ENCODE data around the gene F12.
A peak's percentile ranks its signal among the peaks of the same experiment; 100 is the strongest.

F12 gene

DNA sequence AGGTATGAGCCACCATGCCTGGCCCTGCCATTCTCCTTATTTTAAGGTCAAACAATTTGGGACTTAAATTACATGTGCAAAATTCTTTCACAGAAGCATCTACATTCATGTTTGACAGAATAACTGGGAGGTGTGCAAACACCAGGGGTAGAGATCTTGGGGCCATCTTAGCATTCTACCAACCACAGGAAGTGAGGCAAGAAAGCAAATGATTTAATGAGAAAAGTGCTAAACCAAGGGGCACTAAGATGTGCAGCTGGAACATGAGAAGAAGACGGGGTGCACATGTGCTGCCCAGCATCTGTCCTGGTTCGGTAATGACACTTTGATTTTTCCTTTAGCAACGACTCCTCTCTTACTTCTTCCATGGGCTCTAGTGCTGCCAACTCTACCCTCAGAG, 1.2 kb upstream of the F12 start:
- DNase-seq: no peak

DNA sequence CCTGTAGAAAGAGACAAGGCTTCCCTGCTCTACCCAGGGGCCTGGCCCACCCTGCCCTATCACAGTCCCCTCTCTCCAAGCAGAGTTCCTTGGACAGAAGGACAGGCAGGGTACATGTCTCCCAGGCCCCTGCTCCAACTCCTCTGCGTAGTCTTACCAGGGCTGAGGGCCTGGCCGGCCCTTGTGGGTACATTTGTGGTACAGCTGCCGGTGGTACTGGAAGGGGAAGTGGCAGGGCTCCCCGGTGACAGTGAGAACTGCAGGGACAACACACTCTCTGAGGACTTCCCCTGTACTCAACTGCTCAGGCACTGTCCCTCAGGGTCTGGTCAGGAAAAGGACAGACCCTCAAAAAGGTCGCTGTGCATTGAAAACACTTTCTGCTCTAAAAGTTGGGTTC, 3.6 kb downstream of the F12 start:
- no peak for DNase-seq

DNA sequence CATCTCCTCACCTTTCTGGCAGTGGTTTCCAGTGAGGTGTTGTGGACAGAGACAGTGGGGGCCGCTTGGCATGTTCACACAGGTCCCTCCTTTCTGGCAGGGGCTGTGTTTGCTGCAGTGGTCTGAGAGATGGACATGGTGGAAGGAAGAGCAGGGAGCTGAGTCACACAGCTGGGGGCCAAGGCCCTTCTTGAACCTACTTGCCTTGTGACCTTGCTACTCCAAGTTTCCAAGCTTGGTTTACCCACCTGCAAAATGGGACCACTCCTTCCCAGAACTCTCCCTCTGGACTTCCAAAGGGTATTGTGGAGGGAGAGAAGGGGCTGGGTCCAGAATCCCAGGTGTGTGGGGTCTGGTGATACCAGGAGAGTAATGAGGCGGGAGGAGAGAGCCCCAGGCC, 4.1 kb downstream of the F12 start:
- no peak for DNase-seq

DNA sequence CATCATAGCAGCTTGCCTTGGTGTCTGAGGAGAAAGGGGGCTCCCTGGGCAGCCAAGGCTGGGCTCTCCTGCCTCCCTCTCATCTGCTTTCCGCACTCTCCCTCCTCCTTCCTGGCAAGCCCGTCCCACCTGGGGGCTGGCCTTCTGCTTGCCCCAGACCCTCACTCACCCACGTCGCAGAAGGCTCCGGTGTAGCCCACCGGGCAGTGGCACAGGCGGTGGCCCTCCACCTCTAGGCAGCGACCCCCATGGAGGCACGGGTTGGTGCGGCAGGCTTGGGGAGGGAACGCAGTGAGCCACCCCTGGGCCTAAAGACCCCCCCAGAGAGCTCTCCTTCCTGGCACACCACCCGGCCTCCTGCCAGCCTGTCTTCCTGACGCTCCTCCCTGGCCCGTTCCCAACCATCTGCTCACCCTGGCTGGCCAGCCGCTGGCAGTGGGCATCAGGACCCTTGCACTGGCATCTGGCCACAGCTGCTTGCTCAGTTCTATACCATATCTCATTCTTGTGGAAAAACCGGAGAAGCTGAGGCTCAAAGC, 4.7 kb downstream of the F12 start:
- DNase-seq: no peak

DNA sequence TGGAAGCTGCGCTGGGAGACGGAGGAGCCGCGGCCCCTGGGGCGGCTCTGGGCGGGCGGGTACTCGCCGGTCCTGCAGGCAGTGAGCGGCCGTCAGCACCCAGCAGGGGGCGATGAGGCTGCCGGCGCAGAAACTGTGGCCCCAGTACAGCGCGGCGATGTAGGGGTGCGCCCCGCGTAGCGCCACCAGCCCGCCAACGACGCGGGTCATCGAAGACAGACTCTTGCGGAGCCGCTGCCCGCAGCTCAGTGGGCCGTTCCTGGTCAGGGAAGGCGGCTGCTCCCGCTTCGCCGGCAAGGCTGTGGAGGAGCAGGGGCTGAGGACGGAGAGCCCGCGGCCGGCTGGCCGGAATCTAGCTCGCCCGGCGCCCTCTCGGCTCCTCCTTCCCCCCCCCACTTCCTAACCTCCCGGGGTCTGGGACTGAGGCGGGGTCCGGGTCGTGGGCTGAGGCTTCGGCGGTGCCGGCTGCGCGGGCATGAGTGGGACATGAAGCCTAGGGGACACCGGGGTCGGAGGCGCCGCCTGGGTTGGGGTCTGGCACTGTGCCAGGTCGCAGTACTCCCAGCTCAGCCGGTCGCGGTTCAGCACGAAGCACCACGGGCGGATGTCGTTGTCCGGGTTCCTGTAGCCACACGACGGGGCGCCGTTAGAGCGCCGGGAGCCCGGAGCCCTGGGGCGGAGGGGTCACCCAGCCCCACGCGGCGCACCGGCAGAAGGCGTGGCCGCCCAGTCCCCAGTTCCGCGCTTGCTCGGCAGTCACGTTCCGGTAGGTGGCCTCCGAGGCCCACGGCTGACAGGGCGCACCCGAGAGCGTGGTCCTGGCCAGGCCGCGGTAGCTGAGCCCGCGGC, 5.3 kb downstream of the F12 start:
- DNase-seq: no peak

DNA sequence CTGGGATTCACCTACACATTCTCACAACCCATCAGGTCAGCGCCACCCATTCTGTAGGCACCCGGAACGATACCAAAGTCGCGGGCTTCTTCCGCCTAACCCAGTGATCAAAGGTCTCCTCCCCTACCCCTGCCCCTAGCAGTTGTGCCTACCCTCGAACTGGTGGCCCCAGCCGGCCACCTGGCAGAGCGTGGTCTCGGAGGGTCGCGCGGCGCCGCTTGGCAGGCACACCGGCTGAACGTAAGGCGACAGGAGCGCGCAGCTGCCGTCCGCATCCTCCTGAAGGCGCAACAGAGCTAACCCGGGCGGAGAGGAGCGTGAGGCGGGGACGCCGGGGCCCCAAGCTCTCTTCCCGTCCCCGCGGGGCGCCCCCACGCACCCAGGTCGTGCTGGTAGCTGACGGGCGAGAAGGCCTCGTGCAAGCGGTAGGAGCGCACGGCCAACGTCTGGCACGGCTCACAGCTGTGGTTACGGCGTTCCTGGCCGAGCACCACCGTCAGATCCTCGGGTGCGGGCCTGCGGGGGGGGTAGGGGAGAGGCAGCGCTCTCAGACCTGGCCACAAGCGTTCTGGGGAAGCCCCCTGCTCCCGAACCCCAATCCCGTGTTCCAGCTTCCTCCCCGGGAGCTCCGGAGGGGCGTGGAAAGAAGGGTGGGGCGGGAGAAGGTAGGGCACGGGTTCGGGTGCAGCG, 6.1 kb downstream of the F12 start:
- DNase-seq: no peak

DNA sequence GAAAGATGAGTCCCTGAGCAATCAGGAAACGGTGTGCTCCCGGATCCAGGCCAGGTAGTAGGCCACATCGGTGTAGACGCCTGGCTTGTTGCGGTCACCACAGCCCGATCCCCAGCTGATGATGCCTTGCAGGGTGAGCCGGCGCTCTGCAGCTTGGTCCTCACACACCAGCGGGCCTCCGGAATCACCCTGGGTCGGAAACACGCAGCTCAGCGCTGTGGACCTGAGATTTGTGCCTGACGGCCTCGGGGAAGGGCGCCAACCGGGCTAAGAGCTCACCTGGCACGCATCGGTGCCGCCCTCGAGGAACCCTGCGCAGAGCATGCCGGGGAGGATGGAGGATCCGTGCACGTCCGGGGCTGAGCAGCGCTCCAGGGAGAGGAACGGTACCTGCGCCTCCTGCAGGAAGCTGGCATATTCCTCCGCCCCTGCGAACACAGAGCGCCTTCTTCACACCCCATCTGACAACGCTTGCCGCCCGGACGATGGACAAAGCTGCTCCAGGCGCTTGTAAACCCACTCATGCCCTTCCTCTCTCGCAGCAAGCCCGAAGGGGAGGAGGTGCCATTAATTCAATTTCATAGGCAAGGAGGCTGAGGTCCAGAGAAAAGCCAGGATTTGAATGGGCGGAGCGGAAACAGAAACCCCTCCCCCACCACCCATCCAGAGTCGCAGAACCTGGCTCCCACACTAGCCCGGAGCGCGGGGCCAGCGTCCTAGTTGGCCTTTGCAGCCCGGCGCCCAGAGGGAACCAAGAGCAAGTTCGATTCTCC, 6.9 kb downstream of the F12 start:
- DNase-seq: no peak

DNA sequence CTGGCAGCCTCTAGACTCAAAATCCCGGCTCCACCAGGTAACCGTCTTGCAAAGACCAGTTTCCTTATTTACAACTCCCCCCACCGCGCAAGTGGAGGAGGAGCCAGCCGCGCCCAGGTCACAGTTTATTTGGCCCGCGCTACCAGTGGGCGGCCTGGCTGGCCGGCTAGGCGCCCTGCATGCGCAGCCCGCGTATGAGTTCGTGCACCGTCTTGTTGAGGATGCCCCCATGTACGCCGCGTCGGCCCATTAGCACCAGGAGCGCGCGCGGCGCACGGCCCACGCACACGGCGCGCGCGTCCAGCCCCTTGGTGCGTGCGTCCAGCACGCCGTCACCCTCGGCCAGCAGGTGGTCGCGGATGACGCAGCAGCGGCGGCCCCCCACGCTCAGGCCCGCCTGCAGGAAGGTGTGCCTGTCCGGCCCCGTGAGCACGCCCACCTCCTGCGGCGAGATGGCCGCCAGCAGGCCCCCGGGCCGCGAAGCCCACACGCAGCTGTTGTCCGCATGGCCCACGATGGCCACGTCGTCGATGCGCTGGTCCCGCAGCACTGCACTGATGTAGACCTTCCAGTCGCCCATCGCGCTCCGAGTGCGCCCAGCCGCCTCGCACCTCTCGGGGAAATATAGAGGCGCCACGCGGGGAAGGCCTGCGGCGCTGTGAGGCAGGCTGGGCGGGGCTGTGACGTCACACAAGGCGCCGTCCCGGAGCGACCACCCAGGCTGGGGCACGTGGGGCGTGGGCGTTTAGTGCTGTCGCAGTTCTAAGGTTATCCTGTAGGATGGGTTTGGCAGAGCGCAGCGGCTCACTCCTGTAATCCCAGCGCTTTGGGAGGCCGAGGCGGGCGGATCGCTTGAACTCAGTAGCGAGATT, 9.1 kb downstream of the F12 start, which contains the start of gene PFN3:
PFN3 (minus strand) TSS at position 665 of the 872 bp plus-strand sequence; CDS start at position 580, 85 bp downstream.
- DNase-seq: no peak

DNA sequence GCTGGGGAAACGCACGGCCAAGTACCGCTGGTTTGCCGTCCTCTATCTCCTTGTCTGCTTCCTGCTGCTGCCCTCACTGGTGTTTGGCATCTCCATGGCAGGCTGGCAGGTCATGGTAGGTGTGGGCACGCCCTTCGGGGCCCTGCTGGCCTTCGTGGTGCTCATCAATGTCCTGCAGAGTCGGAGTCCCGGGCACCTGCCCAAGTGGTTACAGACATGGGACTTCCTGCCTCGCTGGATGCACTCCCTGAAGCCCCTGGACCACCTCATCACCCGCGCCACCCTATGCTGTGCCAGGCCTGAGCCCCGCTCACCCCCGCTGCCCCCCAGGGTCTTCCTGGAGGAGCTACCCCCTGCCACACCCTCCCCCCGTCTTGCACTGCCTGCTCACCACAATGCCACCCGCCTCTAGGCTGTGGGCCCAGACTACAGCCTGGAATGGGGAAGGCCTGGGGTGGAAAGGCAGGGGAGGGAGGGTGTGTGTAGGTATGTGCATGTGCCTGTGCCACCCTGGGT, 11.4 kb downstream of the F12 start:
- DNase-seq: no peak

DNA sequence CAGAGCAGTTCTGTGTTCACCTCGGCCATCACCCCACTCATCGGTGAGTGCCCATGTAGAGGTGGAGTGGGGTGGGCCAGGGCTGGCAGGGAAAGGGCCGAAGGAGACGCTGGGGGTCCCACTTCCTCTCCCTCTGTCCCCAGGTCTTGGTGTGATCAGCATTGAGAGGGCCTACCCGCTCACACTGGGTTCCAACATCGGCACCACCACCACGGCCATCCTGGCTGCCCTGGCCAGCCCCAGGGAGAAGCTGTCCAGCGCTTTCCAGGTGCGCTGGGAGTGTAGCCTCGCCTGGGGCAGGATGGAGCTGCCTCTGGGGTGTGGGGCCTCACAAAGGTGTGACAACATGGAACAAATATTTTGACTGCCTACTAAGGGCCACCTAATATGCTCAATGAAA, 12.6 kb downstream of the F12 start:
- DNase-seq: no peak

DNA sequence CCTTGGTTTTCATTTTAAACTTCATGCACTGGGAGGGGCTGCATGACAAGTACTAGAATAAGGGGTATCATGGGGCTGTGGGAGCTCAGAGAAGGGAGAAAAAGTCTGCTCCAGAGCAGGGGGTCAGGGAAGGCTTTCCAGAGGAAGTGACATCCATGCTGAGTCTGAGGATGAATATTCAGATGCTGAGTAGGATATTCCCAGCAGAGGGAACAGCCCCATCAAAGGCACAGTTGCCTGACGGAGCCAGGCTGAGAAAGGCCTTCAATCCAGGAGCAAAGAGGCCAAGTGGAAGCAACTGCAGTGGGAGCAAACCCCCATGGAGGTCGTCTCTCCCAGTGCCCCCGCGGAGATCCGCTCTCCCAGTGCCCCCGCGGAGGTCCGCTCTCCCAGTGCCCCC, 13.3 kb downstream of the F12 start:
- DNase-seq: no peak

DNA sequence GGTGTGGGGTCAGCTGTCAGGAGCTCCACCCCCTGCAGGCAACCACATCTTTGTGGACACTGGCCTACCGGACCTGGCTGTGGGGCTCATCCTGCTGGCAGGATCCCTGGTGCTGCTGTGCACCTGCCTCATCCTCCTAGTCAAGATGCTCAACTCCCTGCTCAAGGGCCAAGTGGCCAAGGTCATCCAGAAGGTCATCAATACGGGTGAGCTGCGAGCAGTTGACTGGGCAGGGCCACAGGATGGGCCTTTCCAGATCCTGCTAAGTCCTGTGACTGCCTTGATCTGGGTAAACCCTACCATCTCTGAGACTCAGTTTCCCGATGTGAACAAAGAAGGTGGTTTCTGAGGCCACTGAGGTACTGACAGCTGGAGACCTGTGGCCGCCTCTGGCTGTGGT, 15.4 kb downstream of the F12 start:
- no peak for DNase-seq

DNA sequence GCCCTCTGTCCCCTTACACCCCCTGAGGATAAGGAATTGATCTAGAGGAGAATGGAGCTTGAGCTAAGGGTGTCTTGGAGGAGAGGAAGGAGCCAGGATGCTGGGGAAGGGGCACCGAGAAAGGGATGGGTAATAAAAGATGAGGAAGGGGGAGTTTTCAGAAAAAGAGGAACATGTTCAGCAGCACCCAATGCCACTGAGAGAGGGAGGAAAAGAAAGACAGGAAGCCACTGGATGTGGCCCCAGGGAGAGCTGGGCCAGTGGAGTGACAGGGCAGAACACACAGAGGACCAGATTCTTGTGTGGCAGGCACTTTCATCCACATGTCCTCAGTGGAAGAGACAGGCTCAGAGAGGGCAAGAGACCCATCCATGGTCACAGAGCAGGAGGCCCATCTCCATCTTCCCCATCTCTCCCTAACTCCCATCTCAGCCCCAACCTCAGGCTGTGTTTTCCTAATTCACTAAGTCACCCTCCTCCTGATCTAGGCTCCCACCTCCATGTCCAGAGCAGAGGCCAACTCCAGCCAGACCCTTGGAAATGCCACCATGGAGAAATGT, 16.1 kb downstream of the F12 start:
- DNase-seq: no peak

DNA sequence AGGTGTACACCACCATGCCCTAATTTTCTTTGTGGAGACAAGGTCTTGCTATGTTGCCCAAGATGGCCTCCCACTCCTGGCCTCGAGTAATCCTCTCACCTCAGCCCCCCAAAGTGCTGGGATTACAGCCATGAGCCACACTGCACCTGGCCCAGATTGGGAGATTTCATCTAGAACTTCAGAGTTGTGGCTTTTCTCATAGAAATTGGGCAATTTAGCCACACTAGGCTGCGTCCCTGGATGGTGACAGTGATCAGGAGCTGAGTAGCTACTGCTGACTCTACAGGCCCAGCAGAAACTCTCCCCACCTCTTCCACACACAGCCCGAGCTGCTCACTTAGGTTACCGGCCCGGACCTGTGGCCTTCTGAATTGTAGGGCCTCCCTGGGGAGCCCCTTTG, 16.6 kb downstream of the F12 start:
- no peak for DNase-seq

DNA sequence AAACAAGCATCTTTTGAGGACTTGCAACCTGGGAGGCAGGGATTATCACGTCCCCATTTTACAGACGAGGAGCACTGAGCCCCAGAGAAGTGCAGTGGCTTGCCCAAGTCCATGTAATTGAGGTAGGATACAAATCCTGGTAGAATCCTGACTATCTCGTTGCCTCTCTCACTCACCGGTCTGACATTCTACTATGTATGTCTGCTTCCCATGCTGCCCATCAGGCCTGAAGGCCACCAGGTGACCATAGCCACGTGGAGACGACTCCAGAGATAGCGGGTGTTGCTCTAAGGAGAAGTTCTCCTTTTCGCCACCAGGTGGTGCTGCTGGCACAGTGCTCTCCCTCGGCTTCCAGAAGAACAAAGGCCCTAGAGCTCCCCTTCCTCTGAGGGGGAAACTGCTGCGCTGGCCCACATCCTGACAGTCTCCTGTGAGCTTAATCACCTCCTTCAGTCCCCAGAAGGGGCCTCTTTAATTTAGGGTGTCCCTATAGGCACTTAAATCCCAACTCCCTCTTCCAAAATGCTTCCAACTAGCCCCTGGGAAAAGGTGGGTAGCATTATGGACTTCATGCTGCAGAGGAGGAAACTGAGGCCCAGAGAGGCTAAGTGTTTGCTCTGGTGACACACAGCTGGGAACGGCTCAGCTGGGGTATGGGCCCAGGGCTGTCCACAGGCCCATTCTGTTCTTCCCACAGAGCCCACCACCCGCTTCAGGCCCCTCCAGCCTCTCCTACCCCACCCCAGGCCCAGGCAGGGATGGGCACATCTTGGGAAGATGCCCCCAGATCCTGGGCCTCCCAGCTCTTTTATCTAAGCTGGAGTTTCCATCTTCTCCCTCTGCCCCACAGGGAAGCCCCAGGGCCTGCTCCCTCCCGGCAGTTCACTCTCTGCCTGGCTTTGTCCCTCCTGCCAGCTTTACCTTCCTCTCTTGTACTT, 18.7 kb downstream of the F12 start:
- peak; percentile 27 for DNase-seq

DNA sequence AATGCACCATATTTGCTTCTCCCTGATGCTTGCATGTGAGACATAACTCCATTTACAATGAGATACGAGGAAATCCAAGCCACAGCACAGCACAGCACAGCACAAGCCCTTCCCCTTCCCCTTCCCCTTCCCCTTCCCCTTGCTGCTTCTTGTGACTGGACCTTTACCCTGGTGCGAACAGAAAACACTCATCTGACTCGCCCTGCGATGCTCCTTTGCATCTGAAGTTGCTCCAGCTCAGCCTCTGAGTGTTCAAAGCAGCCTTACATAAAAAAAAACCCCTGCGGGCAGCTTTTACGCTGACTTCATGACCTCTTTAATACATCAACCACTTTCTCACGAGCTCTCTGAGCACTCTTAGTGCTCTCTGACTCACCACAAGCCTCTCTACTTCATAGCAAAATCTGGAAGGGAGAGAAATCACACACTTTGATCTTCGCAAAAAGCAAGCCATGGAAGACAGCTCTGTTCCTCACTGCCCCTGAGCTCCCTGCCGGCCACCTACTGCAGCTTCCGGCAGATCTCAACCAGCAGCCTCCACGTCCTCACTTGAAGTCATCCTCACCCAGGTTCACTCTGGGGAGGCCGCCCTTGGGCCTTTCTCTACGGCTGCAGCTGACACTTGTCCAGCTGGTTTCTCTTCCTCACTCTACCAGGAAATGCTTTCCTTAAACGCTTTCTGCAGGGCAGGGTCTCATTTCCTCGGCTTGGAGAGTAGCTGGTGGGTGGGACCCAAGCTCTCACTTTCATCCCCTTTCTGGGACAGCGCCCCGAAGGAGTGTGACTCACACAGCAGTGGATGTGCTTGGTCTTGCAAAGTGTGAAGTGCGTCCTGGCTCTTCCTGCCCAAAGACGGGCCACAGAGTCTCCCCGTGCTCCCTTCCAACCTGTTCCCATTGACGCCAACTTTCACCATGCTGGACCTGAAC, 19.9 kb downstream of the F12 start:
- DNase-seq: no peak

DNA sequence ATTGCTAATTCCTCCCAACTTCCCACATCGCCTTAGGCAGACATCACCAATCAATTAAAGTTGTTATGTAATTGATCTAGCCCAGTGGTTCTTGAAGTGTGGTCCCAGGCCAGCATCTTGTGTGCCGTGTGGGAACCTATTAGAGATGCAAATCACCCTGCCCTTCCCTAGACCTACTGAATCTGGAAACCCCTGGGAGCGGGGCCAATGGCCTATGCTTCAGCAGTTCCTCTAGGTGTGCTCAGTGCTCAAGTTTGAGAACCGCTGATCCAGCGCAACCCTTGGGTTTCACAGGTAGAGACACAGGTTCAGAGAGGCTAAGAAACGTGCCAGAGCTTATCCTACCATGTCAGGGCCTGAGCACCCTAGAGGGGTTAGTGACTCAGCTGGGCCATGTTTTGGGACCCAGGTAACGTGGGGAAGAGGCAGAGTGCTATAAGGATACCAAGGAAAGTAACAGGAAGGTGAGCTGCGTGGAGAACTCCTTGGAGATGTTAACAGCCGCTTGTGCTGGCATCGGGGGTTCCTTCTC, 20.8 kb downstream of the F12 start:
- no peak for DNase-seq

DNA sequence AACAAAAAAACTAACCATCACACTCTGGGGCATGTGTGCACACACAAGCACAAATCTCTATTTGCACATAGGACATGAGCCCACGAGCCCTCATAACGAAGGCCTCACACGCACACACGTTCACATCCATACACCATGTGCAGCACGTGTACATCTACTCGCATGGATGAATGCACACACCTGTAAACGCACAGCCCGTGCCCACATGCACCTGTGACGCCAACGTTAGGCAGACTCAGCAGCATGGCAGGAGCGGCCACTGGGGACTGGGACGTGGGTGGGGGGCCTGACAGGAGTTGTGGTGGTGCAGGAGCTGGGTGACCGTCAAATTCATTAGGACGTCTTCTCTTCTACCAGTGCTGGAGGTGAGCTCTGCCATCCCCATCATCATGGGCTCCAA, 22.0 kb downstream of the F12 start:
- no peak for DNase-seq

DNA sequence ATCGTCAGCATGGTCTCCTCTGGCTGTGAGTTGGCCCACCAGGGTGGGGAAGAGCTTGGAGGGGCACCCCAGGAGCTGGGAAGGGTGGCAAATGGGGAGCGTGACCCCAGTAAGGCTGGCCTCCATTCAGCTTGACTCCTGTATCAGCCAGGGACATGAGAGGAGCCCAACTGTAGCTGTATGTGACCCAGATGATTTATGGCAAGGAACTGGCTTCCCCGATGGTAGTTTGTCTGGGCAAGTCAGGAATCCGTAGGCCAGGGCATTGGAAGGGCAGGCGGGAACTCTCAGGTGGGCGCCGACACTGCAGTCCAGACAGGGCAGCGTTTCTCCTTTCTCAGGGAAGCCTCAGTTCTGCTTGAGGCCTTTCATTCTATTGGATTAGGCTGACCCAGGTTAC, 22.8 kb downstream of the F12 start:
- no peak for DNase-seq
